Endodermal cell (in vitro differentiated cells): Measurements from ENCODE around the gene DDC. TPM values are rescaled to one million over a fixed set of nuclear protein-coding genes. Genes with fewer than 3 reads are reported as not detected.

Experiments used
- DNase-seq: peaks from one replicate; pipeline ENCODE4 v3.0.0-alpha.2; 2017
- H3K27ac ChIP-seq: 2 replicates; pipeline ENCODE4 v1.5.1; 2013; ENCODE audit warnings: mild to moderate bottlenecking, low read depth, low read length, moderate library complexity
- H3K27me3 ChIP-seq: 2 replicates; pipeline ENCODE4 v1.6.1; 2013; ENCODE audit warnings: mild to moderate bottlenecking, low read length, moderate library complexity; ENCODE audit not compliant: insufficient read depth, control insufficient read depth, poor library complexity, severe bottlenecking
- H3K36me3 ChIP-seq: 2 replicates; pipeline ENCODE4 v1.7.0; 2013; ENCODE audit warnings: mild to moderate bottlenecking, low read length, moderate library complexity; ENCODE audit not compliant: control insufficient read depth, insufficient read depth
- H3K4me1 ChIP-seq: one replicate; pipeline ENCODE4 v1.7.0; 2013; ENCODE audit warnings: low read length; ENCODE audit not compliant: control insufficient read depth, insufficient read depth
- H3K4me3 ChIP-seq: 2 replicates; pipeline ENCODE4 v1.5.1; 2013; ENCODE audit warnings: mild to moderate bottlenecking, low read length, moderate library complexity
- H3K9ac ChIP-seq: 2 replicates; pipeline ENCODE4 v1.6.1; 2013; ENCODE audit warnings: mild to moderate bottlenecking, low read length, moderate library complexity; ENCODE audit not compliant: poor library complexity, severe bottlenecking; ENCODE audit errors: extremely low read depth
- H3K9me3 ChIP-seq: 2 replicates; pipeline ENCODE4 v1.6.1; 2013; ENCODE audit warnings: mild to moderate bottlenecking, low read length, moderate library complexity; ENCODE audit not compliant: control insufficient read depth
- H3K27ac Mint-ChIP-seq: 2 replicates; pipeline ENCODE4 v1.8.0; 2020; ENCODE audit warnings: mixed read lengths
- H3K27me3 Mint-ChIP-seq: 2 replicates; pipeline ENCODE4 v1.8.0; 2021; ENCODE audit warnings: mild to moderate bottlenecking, mixed read lengths; ENCODE audit not compliant: insufficient read depth
- H3K36me3 Mint-ChIP-seq: 2 replicates; pipeline ENCODE4 v1.8.0; 2020; ENCODE audit warnings: low read depth, mixed read lengths
- H3K4me1 Mint-ChIP-seq: 2 replicates; pipeline ENCODE4 v1.8.0; 2020; ENCODE audit warnings: mixed read lengths
- H3K4me3 Mint-ChIP-seq: 2 replicates; pipeline ENCODE4 v1.8.0; 2020; ENCODE audit warnings: mild to moderate bottlenecking, moderate library complexity, mixed read lengths
- H3K9me3 Mint-ChIP-seq: 2 replicates; pipeline ENCODE4 v1.8.0; 2020; ENCODE audit warnings: mild to moderate bottlenecking, mixed read lengths
- WGBS, 2 experiments: methylation state at CpG; one replicate each; pipeline versions ENCODE4 v1.1.5 to v1.1.7; 2013; ENCODE audit warnings: missing lambda C conversion rate in 2 of 2, mixed read lengths in 1 of 2; ENCODE audit not compliant: insufficient coverage in 1 of 2, insufficient read length in 1 of 2; 5-methylcytosine and 5-hydroxymethylcytosine counted together
- total RNA-seq, 2 donors: library from RNA; stranded (reverse); fragmentation: NEBNext Ultra II Directional in 1 of 2; extraction: Animal tissue kit (Norgen Biotek cat#: 25700) in 1 of 2; gene quantifications; 2 replicates in 1 of 2; 3 replicates in 1 of 2; pipeline ENCODE4 v1.2.1, GENCODE V29; 2021
- TF ChIP-seq, protein P1 (sequence below): fragments of 200-600 bp; sonication (generic); conservative IDR thresholded peaks from 2 replicates; pipeline ENCODE4 v1.5.0; 2021; ENCODE audit warnings: antibody characterized with exemption, mild to moderate bottlenecking

The DDC gene
- total RNA-seq, 2 donors from 2014 or later = 1.1 TPM

DNA sequence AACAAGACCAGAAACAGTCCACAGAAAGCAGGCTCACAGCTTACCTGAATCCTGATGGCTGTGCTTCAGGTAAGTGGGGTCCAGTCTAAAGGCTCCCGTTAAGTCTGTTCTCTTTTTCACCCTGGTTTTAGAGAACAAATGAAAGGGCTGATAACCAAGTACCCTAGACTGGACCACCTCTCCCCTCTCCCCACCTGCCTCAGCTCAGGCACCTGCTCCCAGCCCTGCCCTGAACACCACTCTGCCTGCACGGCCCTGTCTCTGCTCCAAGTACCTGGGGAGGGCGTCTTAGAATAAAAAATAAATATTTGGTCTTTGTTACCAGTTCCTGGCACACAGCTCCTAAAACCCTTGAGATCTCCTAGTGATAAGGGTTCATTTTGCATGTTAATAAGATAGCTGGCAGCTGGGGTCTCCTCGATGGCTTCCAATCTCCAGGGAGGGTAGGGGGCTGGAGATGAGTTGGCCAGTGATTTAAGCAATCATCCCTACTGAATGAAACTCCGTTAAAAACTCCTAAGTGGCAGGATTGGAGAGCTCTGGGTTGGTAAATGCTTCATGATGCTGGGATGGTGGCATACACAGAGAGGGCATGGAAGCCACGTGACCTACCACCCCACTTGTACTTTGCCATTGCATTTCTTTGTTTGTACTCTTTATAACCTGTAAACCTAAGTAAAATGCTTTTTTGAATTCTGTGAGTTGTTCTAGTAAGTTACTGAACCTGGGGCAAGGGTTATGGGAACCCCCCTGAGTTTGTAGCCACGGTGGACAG lies 85.3 kb downstream of the DDC start:
- no peak overlapping the region for H3K4me3 ChIP-seq
- H3K27me3 ChIP-seq = no peaks in the 10 kb centered on the region
- TF ChIP-seq, protein P1, sequence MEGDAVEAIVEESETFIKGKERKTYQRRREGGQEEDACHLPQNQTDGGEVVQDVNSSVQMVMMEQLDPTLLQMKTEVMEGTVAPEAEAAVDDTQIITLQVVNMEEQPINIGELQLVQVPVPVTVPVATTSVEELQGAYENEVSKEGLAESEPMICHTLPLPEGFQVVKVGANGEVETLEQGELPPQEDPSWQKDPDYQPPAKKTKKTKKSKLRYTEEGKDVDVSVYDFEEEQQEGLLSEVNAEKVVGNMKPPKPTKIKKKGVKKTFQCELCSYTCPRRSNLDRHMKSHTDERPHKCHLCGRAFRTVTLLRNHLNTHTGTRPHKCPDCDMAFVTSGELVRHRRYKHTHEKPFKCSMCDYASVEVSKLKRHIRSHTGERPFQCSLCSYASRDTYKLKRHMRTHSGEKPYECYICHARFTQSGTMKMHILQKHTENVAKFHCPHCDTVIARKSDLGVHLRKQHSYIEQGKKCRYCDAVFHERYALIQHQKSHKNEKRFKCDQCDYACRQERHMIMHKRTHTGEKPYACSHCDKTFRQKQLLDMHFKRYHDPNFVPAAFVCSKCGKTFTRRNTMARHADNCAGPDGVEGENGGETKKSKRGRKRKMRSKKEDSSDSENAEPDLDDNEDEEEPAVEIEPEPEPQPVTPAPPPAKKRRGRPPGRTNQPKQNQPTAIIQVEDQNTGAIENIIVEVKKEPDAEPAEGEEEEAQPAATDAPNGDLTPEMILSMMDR = no peak
- peaks cover 5% of the 10 kb centered on the region for H3K4me1 ChIP-seq
- no peaks in the 10 kb centered on the region for H3K9me3 ChIP-seq
- peaks cover 2% of the 10 kb centered on the region for H3K27me3 Mint-ChIP-seq
- H3K4me3 Mint-ChIP-seq = no peak overlapping the region
- H3K36me3 ChIP-seq = no peaks in the 10 kb centered on the region
- H3K9ac ChIP-seq = no peak overlapping the region
- no peak for DNase-seq
- H3K9me3 Mint-ChIP-seq = no peaks in the 10 kb centered on the region
- H3K36me3 Mint-ChIP-seq = no peaks in the 10 kb centered on the region
- H3K27ac Mint-ChIP-seq = no peak overlapping the region
- WGBS, 2 experiments = 90 to 95% methylated on average over 1 to 7 of the region's 7 CpGs
- peaks cover 31% of the 10 kb centered on the region for H3K4me1 Mint-ChIP-seq
- H3K27ac ChIP-seq = no peak overlapping the region

DNA sequence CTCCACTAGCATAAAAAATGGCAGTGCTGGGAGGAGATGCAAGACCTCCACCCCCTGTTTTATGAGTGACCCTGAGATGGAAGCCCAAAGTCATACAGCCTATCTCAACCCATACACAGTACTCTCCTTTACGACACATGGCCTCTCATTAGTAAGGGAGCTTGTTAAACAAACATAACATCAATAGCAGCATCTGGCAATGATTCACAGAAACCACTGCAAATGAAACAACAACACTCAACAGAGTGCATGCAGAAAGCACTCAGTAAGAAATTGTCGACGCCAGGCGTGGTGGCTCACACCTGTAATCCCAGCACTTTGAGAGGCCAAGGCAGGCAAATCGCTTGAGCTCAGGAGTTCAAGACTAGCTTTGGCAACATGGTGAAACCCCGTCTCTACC lies 87.6 kb downstream of the DDC start:
- peaks cover 39% of the 10 kb centered on the region for H3K4me1 Mint-ChIP-seq
- WGBS, 2 experiments = 74 to 76% methylated on average over 5 to 6 of the region's 6 CpGs
- no peaks in the 10 kb centered on the region for H3K9me3 Mint-ChIP-seq
- H3K27me3 ChIP-seq = no peaks in the 10 kb centered on the region
- H3K36me3 ChIP-seq = no peaks in the 10 kb centered on the region
- TF ChIP-seq, protein P1 = no peak
- no peak for DNase-seq
- H3K27ac ChIP-seq = no peak overlapping the region
- no peak overlapping the region for H3K4me3 ChIP-seq
- H3K9me3 ChIP-seq = no peaks in the 10 kb centered on the region
- no peak overlapping the region for H3K27ac Mint-ChIP-seq
- no peak overlapping the region for H3K9ac ChIP-seq
- H3K4me3 Mint-ChIP-seq = no peak overlapping the region
- H3K4me1 ChIP-seq = peaks cover 9% of the 10 kb centered on the region
- peaks cover 10% of the 10 kb centered on the region for H3K27me3 Mint-ChIP-seq
- H3K36me3 Mint-ChIP-seq = no peaks in the 10 kb centered on the region

DNA sequence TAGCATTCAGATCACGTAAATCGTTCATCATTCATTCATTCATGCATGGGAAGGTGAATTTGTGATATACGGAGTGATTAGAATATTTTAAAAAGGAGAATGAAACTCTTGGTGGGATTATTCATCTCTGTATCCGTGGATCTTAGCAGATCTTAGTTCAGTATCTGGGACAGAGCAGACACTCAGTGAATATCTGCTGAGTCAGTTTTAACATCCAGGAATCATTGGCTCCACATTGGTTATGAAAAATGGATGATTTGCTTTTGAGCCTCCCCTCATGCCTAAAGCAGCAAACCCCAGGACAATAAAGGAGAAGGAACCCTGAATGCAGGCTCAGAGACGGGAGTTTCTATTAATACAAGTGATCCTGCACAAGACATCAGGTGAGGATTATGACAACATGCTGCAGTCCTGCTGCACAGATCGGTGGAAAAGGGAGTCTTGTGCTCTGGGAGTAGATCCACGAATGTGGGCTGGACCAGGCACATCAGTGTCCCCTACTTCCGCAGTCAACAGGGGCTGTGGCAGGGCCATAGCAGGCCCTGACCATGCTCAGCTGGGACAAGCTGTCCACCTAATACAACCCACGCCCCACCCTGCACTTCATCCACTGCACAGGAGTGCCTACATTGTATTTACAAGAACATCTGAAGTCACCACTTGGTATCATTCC lies 88.1 kb downstream of the DDC start:
- Mint-ChIP-seq H3K27ac (no peak overlapping the region), H3K36me3 (no peaks in the 10 kb centered on the region), H3K9me3 (no peaks in the 10 kb centered on the region), H3K27me3 (peaks cover 15% of the 10 kb centered on the region), H3K4me1 (peaks cover 39% of the 10 kb centered on the region), H3K4me3 (no peak overlapping the region)
- Histone ChIP-seq H3K4me1 (peaks cover 9% of the 10 kb centered on the region), H3K9me3 (no peaks in the 10 kb centered on the region), H3K4me3 (no peak overlapping the region), H3K9ac (no peak overlapping the region), H3K27ac (no peak overlapping the region), H3K27me3 (no peaks in the 10 kb centered on the region), H3K36me3 (no peaks in the 10 kb centered on the region)
- TF ChIP-seq, protein P1 = no peak
- no peak for DNase-seq
- WGBS, 2 experiments = 93 to 100% methylated on average over 3 to 9 of the region's 9 CpGs
